Central memory CD4-positive, alpha-beta T cell (primary cell): ENCODE data around the gene ASS1.
"Not testable (repeated sequence)": the region's sequence is repeated elsewhere in the genome, so short reads cannot be mapped to it uniquely, and the experiment has no call there.

Source experiments
- DNase-seq: peaks from one replicate; pipeline ENCODE4 v3.0.0; 2022
- total RNA-seq, 3 experiments: gene quantifications; one replicate each; lab custom pipeline; 2026; lab: John Stamatoyannopoulos, UW

The ASS1 gene
- total RNA-seq: 0 to 2.3 (median 0.11) reads per million in 3 experiments

- no peak for DNase-seq
These were observed at the start of gene ASS1 for GRCh38 chr9:130444565-130445221. ASS1 (plus strand) TSS chr9:130444961; CDS start chr9:130452229, 7,268 bp downstream.

- no peak for DNase-seq
These were observed 48.8 kb upstream of the ASS1 start for GRCh38 chr9:130395810-130396435.

- DNase-seq: no peak
These were observed 48.2 kb upstream of the ASS1 start for GRCh38 chr9:130396581-130396980.

- no peak for DNase-seq
These were observed 46.1 kb upstream of the ASS1 start for GRCh38 chr9:130398487-130399240.

GRCh38 chr9:130399768-130400167 is 45.0 kb upstream of the ASS1 start:
- DNase-seq: no peak

GRCh38 chr9:130400870-130401269 is 43.9 kb upstream of the ASS1 start:
- DNase-seq: no peak

GRCh38 chr9:130401742-130402141 is 43.0 kb upstream of the ASS1 start:
- DNase-seq: not testable (repeated sequence)

- DNase-seq: no peak
These were observed 42.5 kb upstream of the ASS1 start for GRCh38 chr9:130402243-130402642.

GRCh38 chr9:130402645-130403440 is 41.9 kb upstream of the ASS1 start:
- no peak for DNase-seq

GRCh38 chr9:130405657-130406257 is 39.0 kb upstream of the ASS1 start:
- DNase-seq: no peak

- no peak for DNase-seq
These were observed 38.4 kb upstream of the ASS1 start for GRCh38 chr9:130406278-130406895.

GRCh38 chr9:130407916-130408663 is 36.7 kb upstream of the ASS1 start:
- DNase-seq: no peak

GRCh38 chr9:130408669-130409068 is 36.1 kb upstream of the ASS1 start:
- DNase-seq: no peak

GRCh38 chr9:130409246-130409645 is 35.5 kb upstream of the ASS1 start:
- DNase-seq: no peak

GRCh38 chr9:130410443-130410842 is 34.3 kb upstream of the ASS1 start:
- DNase-seq: no peak

- DNase-seq: no peak
These were observed 33.2 kb upstream of the ASS1 start for GRCh38 chr9:130411566-130411915.

- DNase-seq: no peak
These were observed 30.6 kb upstream of the ASS1 start for GRCh38 chr9:130414081-130414731.

GRCh38 chr9:130414910-130415746 is 29.6 kb upstream of the ASS1 start:
- no peak for DNase-seq

- DNase-seq: no peak
These were observed 27.2 kb upstream of the ASS1 start for GRCh38 chr9:130417602-130418001.

- no peak for DNase-seq
These were observed 26.0 kb upstream of the ASS1 start for GRCh38 chr9:130418776-130419175.
